SK-N-SH (cell line): Measurements from ENCODE around the gene IGF2BP3. TPM values are rescaled to one million over a fixed set of nuclear protein-coding genes. Genes with fewer than 3 reads are reported as not detected.

Source experiments
- CTCF ChIA-PET: fragments of 300-600, 350-600 bp; formaldehyde crosslinking; extraction: SDS; loops from one replicate; lab custom pipeline; 2021; lab: Yijun Ruan, JAX
- POLR2A ChIA-PET: fragments of 350-600 bp; sonication (Branson Sonifier 250); formaldehyde crosslinking; extraction: SDS; loops from one replicate; lab custom pipeline; 2020; ENCODE audit warnings: antibody characterized with exemption, inconsistent platforms; lab: Yijun Ruan, JAX
- DNase-seq: peaks from one replicate; pipeline ENCODE4 v3.0.0; 2012
- H2AFZ ChIP-seq: fragments of 200-600 bp; sonication (generic); 2 replicates; pipeline ENCODE4 v1.8.1; 2016; ENCODE audit warnings: antibody characterized with exemption, mild to moderate bottlenecking, low read depth
- H3F3A ChIP-seq: fragments of 200-600 bp; sonication (generic); replicated peaks from 2 replicates; pipeline ENCODE3; 2016; ENCODE audit warnings: antibody characterized with exemption, mild to moderate bottlenecking; ENCODE audit not compliant: insufficient read depth
- H3K27ac ChIP-seq, 2 experiments: fragments of 200-500 bp in 1 of 2; fragments of 200-600 bp in 1 of 2; sonication (Bioruptor generic) in 1 of 2; sonication (generic), shearing (Covaris generic) in 1 of 2; 2 replicates each; pipeline versions ENCODE4 v1.5.1 to v1.6.1; 2014 to 2016; ENCODE audit warnings: low read depth in 2 of 2, inconsistent platforms in 1 of 2, low read length in 1 of 2, mild to moderate bottlenecking in 1 of 2, mixed read lengths in 1 of 2
- H3K27me3 ChIP-seq: fragments of 200-600 bp; sonication (generic), shearing (Covaris generic); 2 replicates; pipeline ENCODE4 v1.6.1; 2016; ENCODE audit warnings: mixed run types; ENCODE audit not compliant: insufficient read depth
- H3K36me3 ChIP-seq, 2 experiments: fragments of 200-500 bp in 1 of 2; fragments of 200-600 bp in 1 of 2; sonication (Bioruptor generic) in 1 of 2; sonication (generic) in 1 of 2; replicated peaks in 1 of 2; 2 replicates each; pipeline versions ENCODE3 to v1.5.1; 2014 to 2016; ENCODE audit warnings: low read length in 1 of 2, mild to moderate bottlenecking in 1 of 2; ENCODE audit not compliant: insufficient read depth in 2 of 2, control insufficient read depth in 1 of 2
- H3K4me1 ChIP-seq, 2 experiments: fragments of 200-500 bp in 1 of 2; fragments of 200-600 bp in 1 of 2; sonication (Bioruptor generic) in 1 of 2; sonication (generic), shearing (Covaris generic) in 1 of 2; 2 replicates each; pipeline versions ENCODE4 v1.5.1 to v1.6.1; 2014 to 2016; ENCODE audit warnings: low read depth in 1 of 2, low read length in 1 of 2, mixed run types in 1 of 2; ENCODE audit not compliant: insufficient read depth in 2 of 2, control insufficient read depth in 1 of 2
- H3K4me2 ChIP-seq: fragments of 200-600 bp; sonication (generic), shearing (Covaris generic); 2 replicates; pipeline ENCODE4 v1.6.1; 2017; ENCODE audit warnings: mixed run types
- H3K4me3 ChIP-seq, 2 experiments: fragments of 200-500 bp in 1 of 2; fragments of 200-600 bp in 1 of 2; sonication (Bioruptor generic) in 1 of 2; sonication (generic), shearing (Covaris generic) in 1 of 2; 2 replicates each; pipeline versions ENCODE4 v1.5.1 to v1.8.1; 2014 to 2016; ENCODE audit warnings: low read depth in 2 of 2, inconsistent platforms in 1 of 2, low read length in 1 of 2, mild to moderate bottlenecking in 1 of 2, mixed read lengths in 1 of 2, moderate library complexity in 1 of 2
- H3K79me2 ChIP-seq: fragments of 200-600 bp; sonication (generic); 2 replicates; pipeline ENCODE4 v1.8.1; 2017; ENCODE audit warnings: mild to moderate bottlenecking; ENCODE audit not compliant: insufficient read depth
- H3K9ac ChIP-seq: fragments of 200-600 bp; sonication (generic); 2 replicates; pipeline ENCODE4 v1.6.1; 2017; ENCODE audit warnings: mixed run types
- H3K9me2 ChIP-seq: fragments of 200-600 bp; sonication (generic); 2 replicates; pipeline ENCODE4 v1.6.1; 2017; ENCODE audit warnings: mixed run types
- H3K9me3 ChIP-seq: fragments of 200-600 bp; sonication (generic); 2 replicates; pipeline ENCODE4 v1.6.1; 2017; ENCODE audit warnings: mixed run types, mild to moderate bottlenecking, moderate library complexity
- H4K20me1 ChIP-seq: fragments of 200-600 bp; sonication (generic); 2 replicates; pipeline ENCODE4 v1.6.1; 2017; ENCODE audit warnings: mild to moderate bottlenecking, mixed run types; ENCODE audit not compliant: insufficient read depth
- CHD2 ChIP-seq: fragments of 150-350 bp; IDR thresholded peaks from 2 replicates; pipeline ENCODE4 v1.6.1; 2018; ENCODE audit warnings: low read length; ENCODE audit not compliant: partially characterized antibody
- FOXJ3 ChIP-seq: sonication (generic); formaldehyde crosslinking; IDR thresholded peaks from 2 replicates; pipeline ENCODE4 v1.5.1; 2020; ENCODE audit warnings: mild to moderate bottlenecking, missing genetic modification reagents
- FOXM1 ChIP-seq: IDR thresholded peaks from 2 replicates; pipeline ENCODE4 v1.4.0; 2012; ENCODE audit warnings: low read depth, mild to moderate bottlenecking
- JUND ChIP-seq: IDR thresholded peaks from 2 replicates; pipeline ENCODE4 v1.4.0; 2012
- SIN3A ChIP-seq: IDR thresholded peaks from 2 replicates; pipeline ENCODE4 v1.6.1; 2012; ENCODE audit warnings: low read depth, mild to moderate bottlenecking, low read length, moderate library complexity, borderline replicate concordance
- TCF12 ChIP-seq: IDR thresholded peaks from 2 replicates; pipeline ENCODE4 v1.4.0; 2012
- WGBS: methylation state at CpG from one replicate; pipeline ENCODE4 v1.1.6; 2017; ENCODE audit warnings: low lambda C conversion rate; 5-methylcytosine and 5-hydroxymethylcytosine counted together
- polyA plus RNA-seq, 3 experiments: library from polyadenylated mRNA; depleted of rRNA; stranded (reverse); fragments of >200 nt; gene quantifications; 2 replicates each; pipeline ENCODE4 v1.2.3, GENCODE V29; 2012
- TF ChIP-seq, protein P1 (sequence below): IDR thresholded peaks from 2 replicates; pipeline ENCODE4 v1.4.0; 2012; ENCODE audit warnings: low read depth, borderline replicate concordance
- TF ChIP-seq, protein P2 (sequence below): fragments of 200-600 bp; sonication (generic); IDR thresholded peaks from 2 replicates; pipeline ENCODE4 v1.6.1; 2017; ENCODE audit warnings: antibody characterized with exemption, mild to moderate bottlenecking, moderate library complexity
- TF ChIP-seq, protein P3 (sequence below): IDR thresholded peaks from 2 replicates; pipeline ENCODE4 v1.4.0; 2012; ENCODE audit warnings: low read depth
- TF ChIP-seq, protein P4 (sequence below): IDR thresholded peaks from 2 replicates; pipeline ENCODE4; 2012
- TF ChIP-seq, protein P5 (sequence below): IDR thresholded peaks from 2 replicates; pipeline ENCODE4 v1.4.0; 2012; ENCODE audit warnings: low read depth, borderline replicate concordance

The IGF2BP3 gene
- polyA plus RNA-seq, 1 of the 3 experiments (the other 2 are of a cell fraction) = 34.4 TPM

DNA sequence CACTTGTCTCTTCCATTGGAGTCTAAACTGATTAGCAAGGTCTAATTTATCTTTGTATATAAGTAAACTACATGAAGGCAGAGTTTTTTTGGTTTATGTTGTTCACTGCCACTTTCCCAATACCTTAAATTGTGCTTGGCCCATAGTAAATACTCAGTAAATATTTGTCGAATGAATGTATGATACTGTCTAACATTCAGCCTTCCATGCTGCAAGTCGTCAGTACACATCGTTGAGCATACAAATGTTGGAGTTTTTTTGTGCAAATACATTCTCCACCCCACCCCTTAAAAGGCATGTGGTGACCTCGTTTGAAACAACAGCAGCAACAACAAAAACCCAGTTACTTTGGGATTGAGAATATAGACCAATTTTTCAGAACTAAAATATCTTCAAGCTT, 17.4 kb upstream of the IGF2BP3 start:
- Histone ChIP-seq H3K4me3 (no peak overlapping the region), H3K9ac (no peak overlapping the region), H3K79me2 (peaks cover 18% of the 10 kb centered on the region; the same call in 1 of the 2 replicates), H2AFZ (no peak overlapping the region), H3K4me1 (peaks cover 4 to 7% of the 10 kb centered on the region in 2 experiments; a peak in 3 of 4 replicates), H3F3A (peaks cover 16% of the 10 kb centered on the region), H4K20me1 (no peaks in the 10 kb centered on the region), H3K27ac (no peak overlapping the region), H3K4me2 (no peak overlapping the region), H3K27me3 (no peaks in the 10 kb centered on the region), H3K9me2 (no peaks in the 10 kb centered on the region), H3K9me3 (no peaks in the 10 kb centered on the region), H3K36me3 (no peaks in the 10 kb centered on the region)
- TF ChIP-seq SIN3A (no peak), TCF12 (no peak), CHD2 (no peak), FOXM1 (no peak), JUND (no peak), FOXJ3 (CRISPR knock-in tag) (no peak)
- TF ChIP-seq, protein P1, sequence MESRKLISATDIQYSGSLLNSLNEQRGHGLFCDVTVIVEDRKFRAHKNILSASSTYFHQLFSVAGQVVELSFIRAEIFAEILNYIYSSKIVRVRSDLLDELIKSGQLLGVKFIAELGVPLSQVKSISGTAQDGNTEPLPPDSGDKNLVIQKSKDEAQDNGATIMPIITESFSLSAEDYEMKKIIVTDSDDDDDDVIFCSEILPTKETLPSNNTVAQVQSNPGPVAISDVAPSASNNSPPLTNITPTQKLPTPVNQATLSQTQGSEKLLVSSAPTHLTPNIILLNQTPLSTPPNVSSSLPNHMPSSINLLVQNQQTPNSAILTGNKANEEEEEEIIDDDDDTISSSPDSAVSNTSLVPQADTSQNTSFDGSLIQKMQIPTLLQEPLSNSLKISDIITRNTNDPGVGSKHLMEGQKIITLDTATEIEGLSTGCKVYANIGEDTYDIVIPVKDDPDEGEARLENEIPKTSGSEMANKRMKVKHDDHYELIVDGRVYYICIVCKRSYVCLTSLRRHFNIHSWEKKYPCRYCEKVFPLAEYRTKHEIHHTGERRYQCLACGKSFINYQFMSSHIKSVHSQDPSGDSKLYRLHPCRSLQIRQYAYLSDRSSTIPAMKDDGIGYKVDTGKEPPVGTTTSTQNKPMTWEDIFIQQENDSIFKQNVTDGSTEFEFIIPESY = no peak
- TF ChIP-seq, protein P2, sequence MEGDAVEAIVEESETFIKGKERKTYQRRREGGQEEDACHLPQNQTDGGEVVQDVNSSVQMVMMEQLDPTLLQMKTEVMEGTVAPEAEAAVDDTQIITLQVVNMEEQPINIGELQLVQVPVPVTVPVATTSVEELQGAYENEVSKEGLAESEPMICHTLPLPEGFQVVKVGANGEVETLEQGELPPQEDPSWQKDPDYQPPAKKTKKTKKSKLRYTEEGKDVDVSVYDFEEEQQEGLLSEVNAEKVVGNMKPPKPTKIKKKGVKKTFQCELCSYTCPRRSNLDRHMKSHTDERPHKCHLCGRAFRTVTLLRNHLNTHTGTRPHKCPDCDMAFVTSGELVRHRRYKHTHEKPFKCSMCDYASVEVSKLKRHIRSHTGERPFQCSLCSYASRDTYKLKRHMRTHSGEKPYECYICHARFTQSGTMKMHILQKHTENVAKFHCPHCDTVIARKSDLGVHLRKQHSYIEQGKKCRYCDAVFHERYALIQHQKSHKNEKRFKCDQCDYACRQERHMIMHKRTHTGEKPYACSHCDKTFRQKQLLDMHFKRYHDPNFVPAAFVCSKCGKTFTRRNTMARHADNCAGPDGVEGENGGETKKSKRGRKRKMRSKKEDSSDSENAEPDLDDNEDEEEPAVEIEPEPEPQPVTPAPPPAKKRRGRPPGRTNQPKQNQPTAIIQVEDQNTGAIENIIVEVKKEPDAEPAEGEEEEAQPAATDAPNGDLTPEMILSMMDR = no peak
- TF ChIP-seq, protein P3, sequence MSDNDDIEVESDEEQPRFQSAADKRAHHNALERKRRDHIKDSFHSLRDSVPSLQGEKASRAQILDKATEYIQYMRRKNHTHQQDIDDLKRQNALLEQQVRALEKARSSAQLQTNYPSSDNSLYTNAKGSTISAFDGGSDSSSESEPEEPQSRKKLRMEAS = no peak
- TF ChIP-seq, protein P4, sequence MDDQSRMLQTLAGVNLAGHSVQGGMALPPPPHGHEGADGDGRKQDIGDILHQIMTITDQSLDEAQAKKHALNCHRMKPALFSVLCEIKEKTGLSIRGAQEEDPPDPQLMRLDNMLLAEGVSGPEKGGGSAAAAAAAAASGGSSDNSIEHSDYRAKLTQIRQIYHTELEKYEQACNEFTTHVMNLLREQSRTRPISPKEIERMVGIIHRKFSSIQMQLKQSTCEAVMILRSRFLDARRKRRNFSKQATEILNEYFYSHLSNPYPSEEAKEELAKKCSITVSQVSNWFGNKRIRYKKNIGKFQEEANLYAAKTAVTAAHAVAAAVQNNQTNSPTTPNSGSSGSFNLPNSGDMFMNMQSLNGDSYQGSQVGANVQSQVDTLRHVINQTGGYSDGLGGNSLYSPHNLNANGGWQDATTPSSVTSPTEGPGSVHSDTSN = no peak
- TF ChIP-seq, protein P5, sequence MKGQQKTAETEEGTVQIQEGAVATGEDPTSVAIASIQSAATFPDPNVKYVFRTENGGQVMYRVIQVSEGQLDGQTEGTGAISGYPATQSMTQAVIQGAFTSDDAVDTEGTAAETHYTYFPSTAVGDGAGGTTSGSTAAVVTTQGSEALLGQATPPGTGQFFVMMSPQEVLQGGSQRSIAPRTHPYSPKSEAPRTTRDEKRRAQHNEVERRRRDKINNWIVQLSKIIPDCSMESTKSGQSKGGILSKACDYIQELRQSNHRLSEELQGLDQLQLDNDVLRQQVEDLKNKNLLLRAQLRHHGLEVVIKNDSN = no peak
- ChIA-PET POLR2A (no interaction called here), CTCF (interaction anchor here (1.6 to 2.0 kb wide), 2 partner anchors 13 to 211 kb away, joined by 4 read pairs; no protein-coding TSS in a partner anchor)
- WGBS = 67% methylated on average over 4 of the region's 4 CpGs
- no peak for DNase-seq
